Middle frontal gyrus (tissue), 1 donor: ENCODE results near the gene LNPEP.
"Not testable (repeated sequence)": the region's sequence is repeated elsewhere in the genome, so short reads cannot be mapped to it uniquely, and the experiment has no call there.

Source experiments
- DNase-seq: peaks from one replicate; pipeline ENCODE4 v3.0.0-alpha.2; 2015; ENCODE audit warnings: low spot score; ENCODE audit errors: extremely low spot score

Gene LNPEP

DNA sequence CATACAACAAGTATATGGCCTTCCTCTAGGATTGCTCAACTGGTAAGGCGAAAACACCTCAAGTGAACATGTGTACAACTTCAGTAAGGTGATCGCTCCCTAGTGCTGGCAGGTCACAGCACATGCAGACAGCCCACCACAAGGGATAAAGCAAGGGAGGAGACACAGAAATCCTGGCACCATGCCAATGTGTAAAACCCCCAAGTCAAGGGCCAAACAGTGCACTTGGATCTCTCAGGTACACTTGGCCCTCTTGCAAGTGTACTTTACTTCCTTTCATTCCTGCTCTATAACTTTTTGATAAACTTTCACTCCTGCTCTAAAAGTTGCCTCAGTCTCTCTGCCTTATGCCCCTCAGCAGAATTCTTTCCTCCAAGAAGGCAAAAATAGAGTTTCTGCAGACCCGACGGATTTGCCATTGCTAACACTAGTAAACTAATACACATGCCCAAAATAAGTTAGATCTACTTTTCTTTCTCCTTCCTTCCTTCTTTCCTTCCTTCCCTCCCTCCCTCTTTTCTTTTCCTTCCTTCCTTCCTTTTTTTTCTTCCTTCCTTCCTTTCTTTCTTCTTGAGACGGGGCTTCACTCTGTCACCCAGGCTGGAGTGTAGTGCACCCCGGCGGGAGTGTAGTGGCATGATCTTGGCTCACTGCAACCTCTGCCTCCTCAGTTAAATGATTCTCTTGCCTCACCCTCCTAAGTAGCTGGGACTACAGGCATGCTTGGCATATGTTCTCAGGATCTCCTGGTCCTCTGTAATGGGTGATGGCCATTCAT is 6.8 kb upstream of the LNPEP start:
- DNase-seq = no peak

DNA sequence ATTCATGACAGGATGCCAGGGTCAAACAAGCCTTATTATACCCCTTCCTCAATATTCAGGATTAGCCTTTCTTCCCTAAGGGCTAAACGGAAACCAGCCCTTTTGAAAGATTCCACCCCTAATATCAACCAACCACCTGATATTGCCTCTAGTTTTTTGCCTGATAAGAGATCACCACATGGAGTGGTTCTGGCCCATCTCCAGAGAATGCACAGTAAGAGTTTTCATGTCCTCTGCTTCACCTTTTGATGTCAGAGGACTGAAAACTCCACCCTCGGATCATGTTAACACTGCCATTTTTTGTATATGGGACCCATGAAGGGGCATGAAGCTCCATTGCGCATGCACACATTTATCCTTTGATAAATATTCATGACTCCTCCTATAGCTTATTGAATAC is 5.8 kb upstream of the LNPEP start:
- no peak for DNase-seq

DNA sequence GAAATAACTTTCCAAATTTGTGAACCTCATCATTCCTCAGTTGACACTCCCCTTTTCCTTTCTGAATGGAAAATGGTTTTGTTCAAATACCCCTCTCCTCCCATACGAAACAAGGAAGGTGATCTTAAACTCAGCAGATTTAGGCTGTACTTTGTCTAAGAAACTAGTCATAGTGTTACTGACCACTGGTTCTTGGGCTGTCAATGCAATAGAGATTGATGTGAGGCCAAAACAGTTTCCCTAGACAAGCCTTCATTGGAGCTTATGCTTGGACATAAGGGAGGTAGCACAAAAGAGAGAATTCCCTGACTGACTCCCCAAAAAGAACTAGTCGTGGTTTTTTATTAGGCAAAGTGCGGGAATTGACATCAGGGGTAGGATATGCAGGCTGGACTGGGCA is 5.3 kb upstream of the LNPEP start:
- no peak for DNase-seq

DNA sequence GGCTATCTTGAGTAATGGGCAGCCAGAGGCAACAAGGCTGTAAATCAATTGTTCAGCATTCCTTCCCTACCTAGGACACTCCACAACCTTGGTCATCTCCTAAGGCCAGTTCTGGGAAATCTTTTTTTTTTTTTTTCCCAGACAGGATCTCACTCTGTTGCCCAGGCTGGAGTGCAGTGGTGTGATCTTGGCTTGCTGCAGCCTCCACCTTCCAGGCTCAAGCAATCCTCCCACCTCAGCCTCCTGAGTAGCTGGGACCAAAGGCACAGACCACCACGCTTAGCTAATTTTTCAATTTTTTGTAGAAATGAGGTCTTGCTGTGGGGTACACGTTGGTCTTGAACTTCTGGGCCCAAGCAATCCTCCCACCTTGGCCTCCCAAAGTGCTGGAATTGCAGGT is 4.8 kb upstream of the LNPEP start:
- not testable (repeated sequence) for DNase-seq

DNA sequence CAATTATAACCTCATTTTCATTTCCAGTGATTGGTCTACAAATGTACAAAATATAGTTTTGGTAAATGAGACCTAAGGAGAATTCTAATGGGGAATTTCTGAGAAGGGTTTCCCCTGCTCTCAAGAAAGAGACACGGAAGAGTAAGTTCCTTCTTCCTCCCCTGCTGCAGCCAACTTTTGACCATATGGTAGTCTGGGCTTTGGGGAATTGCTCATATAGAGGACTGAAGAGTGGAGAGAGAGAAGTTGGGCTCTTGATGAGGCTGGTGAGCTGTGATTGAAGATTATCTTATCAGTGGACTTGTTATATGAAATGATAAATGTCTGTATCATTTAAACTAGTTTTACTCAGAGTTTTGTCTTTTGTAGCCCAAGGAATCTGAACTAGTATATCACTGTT is 4.3 kb upstream of the LNPEP start:
- no peak for DNase-seq

DNA sequence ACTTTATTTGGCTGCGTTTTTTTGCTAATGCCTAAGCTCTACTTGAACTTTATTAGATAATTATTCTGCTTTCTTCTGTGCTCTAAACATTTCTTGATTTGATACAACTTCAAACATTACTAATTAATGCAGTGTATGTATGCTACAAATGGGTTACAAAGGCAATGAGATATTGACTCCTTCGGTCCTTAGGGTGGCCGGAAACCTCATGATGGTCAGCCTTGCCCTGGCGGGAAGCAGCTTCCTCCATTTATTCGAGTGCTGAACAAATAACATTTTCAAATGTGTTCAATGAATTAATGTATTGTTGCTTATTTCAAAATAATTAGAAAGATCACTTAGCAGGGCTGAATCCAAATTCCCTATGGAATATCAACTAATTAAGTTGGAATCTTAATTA is 3.9 kb upstream of the LNPEP start:
- no peak for DNase-seq

DNA sequence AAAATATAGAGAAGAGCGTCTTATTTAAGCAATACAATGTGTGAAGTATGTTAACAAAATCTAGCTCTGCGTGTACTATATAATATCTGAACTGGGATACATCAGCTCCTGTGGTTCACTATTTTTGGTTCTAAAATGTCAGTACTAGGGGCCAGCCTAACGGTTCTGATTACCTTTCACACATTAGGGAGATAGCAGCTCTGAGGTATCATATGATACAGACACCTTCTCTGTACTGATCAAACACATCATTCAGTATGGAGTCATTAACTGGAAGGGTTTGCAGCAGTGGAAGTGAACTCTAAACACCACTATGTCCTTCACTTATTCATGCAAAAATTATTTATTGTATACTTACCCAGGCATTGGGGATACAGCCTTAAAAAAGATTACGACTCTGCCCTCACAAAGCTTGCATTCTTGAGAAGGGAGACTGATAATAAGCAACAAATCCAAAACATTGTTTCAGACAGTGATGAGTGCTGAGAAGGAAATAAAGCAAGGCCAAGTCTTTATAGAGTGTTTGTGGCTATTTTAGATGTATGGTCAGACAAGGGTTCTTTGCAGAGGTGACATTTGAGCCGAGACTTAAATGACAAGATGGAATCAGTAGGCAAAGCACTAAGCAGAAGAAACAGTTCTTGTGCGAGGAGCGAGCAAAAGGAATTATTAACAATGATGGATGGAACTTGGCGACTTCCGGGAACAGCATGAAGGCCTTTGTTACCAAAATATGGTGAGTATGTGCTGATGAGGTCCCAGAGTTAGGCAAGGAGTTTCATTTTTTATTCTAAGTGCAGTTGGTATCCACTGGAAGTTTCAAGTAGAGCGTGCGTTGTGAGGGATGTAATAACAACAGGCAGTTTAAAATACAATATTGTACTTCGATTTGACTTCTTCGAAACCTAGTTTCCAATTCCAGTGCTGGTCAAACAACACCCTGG is 1.8 kb upstream of the LNPEP start:
- peak; percentile 17 for DNase-seq

DNA sequence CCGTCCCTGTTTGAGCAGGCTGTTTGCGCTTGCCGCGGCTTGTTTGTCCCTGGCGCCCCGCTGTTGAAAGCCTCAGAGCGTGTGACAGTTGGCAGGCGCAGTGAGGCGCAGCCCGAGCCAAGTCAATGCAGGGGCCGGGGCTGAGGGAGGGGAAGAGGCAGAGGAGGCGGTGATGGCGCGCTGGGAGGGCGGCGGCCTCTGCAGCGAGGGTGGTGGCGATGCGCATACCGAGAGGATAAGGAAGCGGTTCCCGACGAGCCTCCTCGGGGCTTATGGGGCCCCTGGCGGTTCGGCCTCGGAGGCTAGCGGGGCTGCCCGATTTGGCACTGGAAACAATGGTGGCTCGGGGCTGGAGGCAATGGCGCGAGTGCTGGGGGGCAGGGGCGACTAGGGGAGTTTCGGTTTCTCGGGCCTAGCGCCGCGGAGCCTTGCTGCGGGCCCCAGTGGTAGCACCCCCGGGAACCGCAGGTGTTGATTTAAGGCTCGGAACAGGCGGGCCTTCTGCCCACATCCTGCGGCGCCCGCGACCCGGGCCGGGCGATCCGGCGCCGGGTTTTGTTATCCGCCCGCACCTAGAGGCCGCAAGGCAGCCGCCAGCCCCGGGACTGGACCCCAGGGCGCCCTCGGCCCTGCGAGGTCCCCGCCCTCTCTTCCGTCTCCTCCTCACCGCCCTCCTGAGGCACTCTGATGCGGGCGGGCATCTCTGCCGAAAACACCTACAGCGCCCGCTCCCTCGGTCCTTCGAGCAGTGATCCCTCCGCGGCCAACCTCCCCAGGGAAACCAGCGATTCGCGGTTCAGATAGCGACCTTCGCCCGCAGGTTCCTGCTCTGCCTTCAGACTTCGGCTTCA is 947 bp upstream of the LNPEP start:
- peak; percentile 74 for DNase-seq

DNA sequence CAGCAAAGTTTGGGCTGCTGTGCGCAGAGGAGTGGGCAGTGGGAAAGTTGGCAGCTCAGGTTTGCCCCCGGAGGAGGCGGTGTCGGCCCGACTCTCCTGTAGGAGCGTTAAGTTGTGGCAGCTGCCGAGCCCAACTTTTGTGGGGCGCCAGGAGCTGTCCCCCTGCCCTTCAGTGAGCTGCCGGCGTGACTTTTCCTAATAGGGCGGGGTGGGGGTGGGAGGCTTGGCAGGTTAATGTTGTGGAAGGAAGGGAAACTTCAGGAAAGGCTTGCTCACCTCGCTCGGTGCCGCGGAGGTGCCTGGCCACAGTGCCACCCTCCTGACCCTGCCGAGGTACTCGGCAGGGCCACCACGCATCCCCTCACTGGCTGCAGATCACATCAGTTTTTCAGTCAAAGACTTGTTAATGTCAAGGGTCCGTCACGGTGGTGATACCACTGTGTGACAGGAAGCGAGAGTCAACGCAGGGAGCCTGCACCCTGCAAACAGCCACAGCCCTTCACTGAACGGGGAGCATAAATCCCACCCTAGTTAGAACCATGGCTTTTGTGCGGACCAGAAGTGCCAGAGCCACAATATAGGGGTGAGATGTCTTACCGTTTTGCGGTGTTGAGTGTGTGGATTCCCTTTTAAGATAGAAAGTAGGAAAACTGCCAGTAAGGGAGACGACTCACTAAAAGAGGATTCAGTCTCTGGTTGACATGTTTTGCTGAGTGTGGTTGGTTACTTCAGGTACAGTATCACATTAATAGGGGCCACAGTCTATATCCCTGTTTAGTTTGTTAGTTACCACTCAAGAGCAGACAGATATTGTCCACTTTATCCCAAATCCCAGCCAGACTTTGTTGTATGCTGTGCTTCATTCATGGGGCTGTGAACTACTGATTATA is 796 bp downstream of the LNPEP start:
- DNase-seq = no peak

DNA sequence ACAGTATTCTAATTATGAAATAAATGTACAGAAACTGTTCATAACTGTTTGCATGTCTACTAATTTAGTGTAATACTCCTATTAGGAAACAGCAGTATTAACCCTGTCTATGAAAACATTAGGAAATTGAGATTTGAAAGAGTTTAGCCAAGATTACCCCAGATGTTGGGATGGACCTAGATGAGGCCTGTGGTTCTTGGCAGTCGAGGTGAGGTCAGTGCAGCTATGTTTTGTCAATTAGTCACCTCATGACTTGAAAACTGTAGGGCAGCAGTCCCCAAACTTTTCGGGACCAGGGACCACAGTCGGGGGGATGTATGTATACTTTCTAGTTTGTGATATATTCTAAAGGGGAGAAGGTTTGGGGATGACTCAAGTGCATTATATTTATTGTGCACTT is 4.7 kb downstream of the LNPEP start:
- no peak for DNase-seq

DNA sequence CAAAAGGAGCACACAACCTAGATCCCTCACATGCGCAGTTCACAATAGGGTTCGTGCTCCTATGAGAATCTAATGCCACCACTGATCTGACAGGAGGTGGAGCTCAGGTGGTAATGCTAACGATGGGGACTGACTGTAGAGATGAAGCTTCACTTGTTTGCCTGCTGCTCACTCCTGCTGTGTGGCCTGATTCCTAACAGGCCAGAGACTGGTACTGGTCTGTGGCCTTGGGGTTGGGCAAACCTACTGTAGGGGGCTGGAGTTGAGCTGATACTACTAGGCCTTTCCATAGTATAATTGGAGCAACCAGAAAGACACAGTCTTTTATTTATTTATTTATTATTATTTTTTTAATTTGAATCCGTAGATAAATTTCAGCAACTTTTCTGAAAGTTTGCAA is 5.3 kb downstream of the LNPEP start:
- DNase-seq = no peak

DNA sequence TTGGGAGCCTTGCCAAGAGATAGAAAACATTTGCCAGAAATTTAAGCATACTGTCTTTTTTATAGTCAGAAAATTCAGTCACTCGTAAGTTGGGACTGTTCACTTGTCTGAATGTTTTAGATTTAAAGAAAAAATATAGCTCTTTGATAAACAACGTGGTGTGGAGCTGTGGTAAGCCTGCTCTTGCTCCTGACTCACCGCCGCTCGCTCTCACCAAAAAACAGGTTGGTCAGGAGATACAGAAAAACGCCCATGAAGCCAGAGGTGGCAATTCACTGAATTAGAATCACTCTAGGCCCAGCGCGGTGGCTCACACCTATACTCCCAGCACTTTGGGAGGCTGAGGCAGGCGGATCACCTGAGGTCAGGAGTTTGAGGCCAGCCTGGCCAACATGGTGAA is 6.2 kb downstream of the LNPEP start:
- DNase-seq = no peak

DNA sequence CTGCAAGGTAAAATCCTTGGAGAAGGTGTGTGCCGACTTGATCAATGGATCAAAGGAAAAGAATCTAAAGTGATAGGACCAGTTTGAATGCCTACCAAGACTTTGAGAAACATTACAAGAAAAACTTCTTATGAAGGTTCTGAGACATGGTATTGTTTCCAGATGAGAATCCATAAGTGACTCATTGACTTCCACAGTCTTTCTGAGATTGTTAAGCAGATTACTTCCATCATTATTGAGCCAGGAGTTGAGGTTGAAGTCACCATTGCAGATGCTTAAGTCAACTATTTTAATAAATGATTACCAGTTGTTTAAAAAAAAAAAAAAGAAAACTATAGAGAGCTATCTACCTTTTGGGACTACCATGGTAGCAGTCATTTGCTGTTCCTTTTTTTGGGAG is 7.0 kb downstream of the LNPEP start:
- DNase-seq = no peak

DNA sequence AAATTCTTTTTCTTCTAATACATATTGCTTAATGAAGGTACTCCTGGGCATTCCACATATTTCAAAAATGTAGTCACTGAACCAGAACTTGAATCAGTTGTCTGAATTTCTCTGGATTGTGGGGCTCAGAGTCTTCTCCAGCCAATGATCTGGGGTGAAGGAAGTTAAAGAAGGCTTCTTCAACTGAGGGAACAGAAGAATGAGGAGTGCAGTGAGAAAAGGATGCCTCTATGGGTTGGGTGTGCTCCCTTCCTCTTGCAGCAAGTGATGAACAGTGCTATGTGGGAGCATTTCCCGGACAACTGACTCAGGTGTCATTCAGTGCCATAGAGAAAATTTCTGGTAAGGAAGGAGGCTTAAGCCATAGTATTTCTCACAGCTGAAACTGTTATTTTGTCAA is 7.9 kb downstream of the LNPEP start:
- DNase-seq = no peak

DNA sequence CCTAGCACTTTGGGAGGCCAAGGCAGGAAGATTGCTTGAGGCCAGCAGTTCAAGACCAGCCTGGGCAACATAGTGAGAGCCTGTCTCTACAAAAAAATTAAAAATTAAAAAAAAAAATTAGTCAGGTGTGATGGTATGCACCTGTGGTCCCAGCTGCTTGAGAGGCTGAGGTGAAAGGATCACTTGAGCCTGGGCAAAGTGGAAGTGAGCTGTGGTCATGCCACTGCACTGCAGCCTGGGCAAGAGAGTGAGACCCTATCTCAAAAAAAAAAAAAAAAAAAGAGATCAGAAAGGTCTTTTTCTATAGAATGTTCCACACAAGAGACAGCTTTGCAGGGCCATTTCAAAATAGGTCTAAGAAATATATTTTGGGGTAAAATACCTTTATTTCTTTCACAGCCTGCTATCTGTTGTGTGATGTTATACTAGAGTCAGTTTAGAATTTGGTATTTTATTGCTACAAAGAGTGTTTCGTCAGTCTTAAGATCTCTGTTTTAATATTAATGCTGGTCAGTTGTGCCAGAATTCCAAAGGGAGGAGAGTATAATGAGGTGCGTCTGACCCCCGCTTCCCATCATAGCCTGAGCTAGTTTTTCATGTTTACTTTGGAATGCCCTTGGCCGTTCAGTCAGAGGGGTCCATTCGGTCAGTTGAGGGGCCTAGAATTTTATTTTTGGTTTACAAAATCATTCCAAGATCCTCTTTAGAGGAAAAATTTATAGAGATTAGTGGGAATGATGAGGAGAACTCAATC is 9.4 kb downstream of the LNPEP start:
- no peak for DNase-seq

DNA sequence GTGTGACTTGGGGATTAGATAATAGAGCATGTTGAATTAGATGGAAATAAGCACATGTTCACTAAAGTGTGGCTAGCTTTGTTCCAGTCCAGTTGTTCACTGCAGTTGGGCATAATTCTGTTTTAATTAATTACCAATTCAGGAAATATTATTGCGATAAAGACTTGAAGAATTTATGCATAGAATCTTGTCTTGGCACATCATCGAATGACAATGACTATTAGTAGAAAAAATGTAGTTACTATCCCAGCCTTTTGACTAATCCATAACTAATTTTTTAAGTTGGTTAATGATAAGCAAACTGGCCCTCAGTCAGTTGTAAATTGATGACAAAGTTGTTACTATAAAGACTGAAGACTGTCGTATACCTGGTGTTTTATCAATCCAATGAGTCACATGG is 10.5 kb downstream of the LNPEP start:
- no peak for DNase-seq

DNA sequence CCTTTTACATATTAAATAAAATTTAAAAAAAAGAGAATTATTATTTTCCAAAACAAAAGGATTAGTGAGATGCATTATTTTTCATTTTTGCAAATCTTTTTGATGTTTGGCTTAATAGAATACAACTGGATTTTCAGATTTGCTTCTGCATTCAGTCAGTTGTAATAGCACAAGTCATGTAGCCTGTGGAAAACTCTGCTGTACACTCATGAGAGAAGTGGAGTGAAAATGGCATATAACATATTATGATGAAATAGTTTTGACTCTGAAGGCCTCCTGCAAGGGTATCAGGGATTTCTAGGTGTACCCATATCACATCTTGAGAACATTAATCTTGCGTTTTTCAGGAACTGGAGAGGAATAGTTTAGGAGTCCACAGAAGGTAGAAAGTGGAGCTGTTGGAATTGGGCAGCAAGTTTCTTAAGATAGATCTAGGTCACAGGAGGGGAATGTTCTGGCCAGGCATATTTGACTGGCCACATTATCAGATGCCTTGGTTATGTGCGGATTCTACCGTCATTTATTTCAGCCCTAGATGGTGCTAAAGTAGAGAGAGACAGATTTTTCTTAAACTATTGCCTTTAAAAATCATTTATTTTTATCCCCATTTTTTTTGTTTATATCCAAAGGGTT is 16.4 kb downstream of the LNPEP start:
- no peak for DNase-seq

DNA sequence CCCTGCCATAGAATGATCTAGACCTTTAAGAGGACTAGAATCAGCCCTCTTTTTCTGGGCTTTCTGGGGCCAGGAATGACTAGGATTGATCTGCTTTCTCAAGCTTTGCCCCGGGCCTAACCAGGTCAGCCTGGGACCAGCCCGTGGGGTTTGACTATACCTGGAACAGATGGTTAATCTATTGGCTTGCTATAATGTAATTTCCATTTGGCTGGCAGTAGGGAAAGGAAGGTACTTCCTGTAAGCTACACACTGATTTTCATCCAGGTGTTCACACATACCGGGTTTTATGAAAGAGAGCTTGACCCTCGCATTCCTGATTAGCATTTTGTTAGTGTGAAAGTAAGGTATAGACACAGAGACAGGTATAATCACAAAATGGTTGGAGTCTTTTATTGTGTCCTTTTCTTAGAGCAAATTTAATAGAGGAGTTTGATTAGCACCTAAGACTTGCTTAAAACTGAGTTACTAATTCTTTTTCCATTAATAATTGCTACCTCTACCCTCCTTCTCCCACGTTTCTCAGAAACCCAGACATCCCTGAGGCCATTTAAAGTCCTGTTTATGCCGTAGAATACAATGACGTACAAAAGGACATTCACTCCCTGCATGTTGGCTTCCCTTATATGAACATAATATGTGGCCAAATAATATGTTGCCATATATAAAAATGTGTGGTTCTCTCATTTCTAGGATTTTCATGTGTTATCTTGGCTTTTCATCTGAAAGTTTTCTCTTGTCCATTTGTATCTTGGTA is 17.3 kb downstream of the LNPEP start:
- no peak for DNase-seq
